SU-DHL-6 (cell line): ENCODE data around the gene LRRTM3.

ENCODE experiments used
- H2AFZ ChIP-seq: fragments of 200-600 bp; sonication (generic); 2 replicates; pipeline ENCODE4 v1.6.1; 2014; ENCODE audit warnings: low read depth, mild to moderate bottlenecking, moderate library complexity, mixed read lengths, antibody characterized with exemption, low read length; ENCODE audit not compliant: severe bottlenecking
- H3F3A ChIP-seq: fragments of 200-600 bp; shearing (Covaris generic); 2 replicates; pipeline ENCODE4 v1.6.0; 2016; ENCODE audit warnings: antibody characterized with exemption, mild to moderate bottlenecking; ENCODE audit not compliant: insufficient read depth
- H3K27ac ChIP-seq: fragments of 200-600 bp; sonication (generic); 2 replicates; pipeline ENCODE4 v1.5.1; 2016; ENCODE audit warnings: low read depth, mild to moderate bottlenecking, low read length, moderate library complexity, mixed read lengths
- H3K27me3 ChIP-seq: fragments of 200-600 bp; sonication (generic), shearing (Covaris generic); 2 replicates; pipeline ENCODE4 v1.6.0; 2014; ENCODE audit warnings: mild to moderate bottlenecking, low read length
- H3K36me3 ChIP-seq: fragments of 200-600 bp; sonication (generic); 2 replicates; pipeline ENCODE4 v1.6.1; 2014; ENCODE audit warnings: mild to moderate bottlenecking, low read length, mixed read lengths
- H3K4me2 ChIP-seq: fragments of 300-600, 200-600 bp; shearing (Covaris generic), sonication (generic); 2 replicates; pipeline ENCODE4 v1.6.0; 2014; ENCODE audit warnings: low read length, low read depth, mild to moderate bottlenecking; ENCODE audit not compliant: poor library complexity, severe bottlenecking
- H3K4me3 ChIP-seq: fragments of 200-600 bp; sonication (generic); 2 replicates; pipeline ENCODE4 v1.5.1; 2014; ENCODE audit warnings: antibody characterized with exemption, low read length, mild to moderate bottlenecking, mixed read lengths; ENCODE audit not compliant: insufficient read depth, poor library complexity, severe bottlenecking
- H3K79me2 ChIP-seq: fragments of 200-600 bp; sonication (generic); 2 replicates; pipeline ENCODE4 v1.6.1; 2014; ENCODE audit warnings: mild to moderate bottlenecking, low read length, moderate library complexity; ENCODE audit not compliant: insufficient read depth
- H3K9ac ChIP-seq: fragments of 200-600 bp; sonication (generic); 2 replicates; pipeline ENCODE4 v1.7.0; 2014; ENCODE audit warnings: mild to moderate bottlenecking, low read length
- H3K9me2 ChIP-seq: fragments of 200-600 bp; sonication (generic); replicated peaks from 2 replicates; pipeline ENCODE4 v1.6.1; 2014; ENCODE audit warnings: low read length; ENCODE audit not compliant: insufficient read depth
- H3K9me3 ChIP-seq: fragments of 200-600 bp; sonication (generic); 2 replicates; pipeline ENCODE4 v1.6.1; 2014; ENCODE audit warnings: low read length, mixed read lengths; ENCODE audit not compliant: insufficient read depth
- H4K20me1 ChIP-seq: fragments of 200-600 bp; sonication (generic); 2 replicates; pipeline ENCODE4 v1.6.1; 2014; ENCODE audit warnings: low read depth, mild to moderate bottlenecking, antibody characterized with exemption, low read length, moderate library complexity, mixed read lengths
- CTCF ChIP-seq: fragments of 200-600 bp; sonication (generic); IDR thresholded peaks from one replicate; pipeline ENCODE4 v1.5.1; 2017; ENCODE audit warnings: antibody characterized with exemption, mild to moderate bottlenecking, low read length, moderate library complexity; ENCODE audit not compliant: insufficient read depth, poor library complexity, severe bottlenecking
- EZH2phosphoT487 ChIP-seq: fragments of 200-600 bp; sonication (generic), shearing (Covaris generic); conservative IDR thresholded peaks from 2 replicates; pipeline ENCODE4 v1.6.1; 2018; ENCODE audit warnings: mild to moderate bottlenecking, antibody characterized with exemption, low read length, moderate library complexity, mixed read lengths

Gene LRRTM3

GRCh38 chr10:67077376-67077775, 151.5 kb downstream of the LRRTM3 start:
- TF ChIP-seq EZH2phosphoT487 = no peak
- TF ChIP-seq CTCF = no peak
- H3K9me3 ChIP-seq = no peaks in the 10 kb centered on the region

GRCh38 chr10:67079126-67079525, 153.3 kb downstream of the LRRTM3 start:
- H3K9me3 ChIP-seq = no peaks in the 10 kb centered on the region
- no peak overlapping the region for H3K4me3 ChIP-seq
- no peak overlapping the region for H3K9ac ChIP-seq
- no peaks in the 10 kb centered on the region for H3K27me3 ChIP-seq
- H3K36me3 ChIP-seq = no peaks in the 10 kb centered on the region
- no peak overlapping the region for H3K4me2 ChIP-seq
- no peak overlapping the region for H3K27ac ChIP-seq
- no peak overlapping the region for H2AFZ ChIP-seq
- no peaks in the 10 kb centered on the region for H3F3A ChIP-seq
- TF ChIP-seq EZH2phosphoT487 (no peak), CTCF (no peak)
- H4K20me1 ChIP-seq = no peaks in the 10 kb centered on the region
- H3K79me2 ChIP-seq = no peaks in the 10 kb centered on the region
- H3K9me2 ChIP-seq = no peaks in the 10 kb centered on the region

More at GRCh38 chr10:67077376-67077775, 151.5 kb downstream of the LRRTM3 start:
- H3K9me2 ChIP-seq = no peaks in the 10 kb centered on the region
- no peaks in the 10 kb centered on the region for H3K27me3 ChIP-seq
- no peak overlapping the region for H3K4me2 ChIP-seq
- no peak overlapping the region for H2AFZ ChIP-seq
- H3F3A ChIP-seq = no peaks in the 10 kb centered on the region
- H3K9ac ChIP-seq = no peak overlapping the region
- no peaks in the 10 kb centered on the region for H3K36me3 ChIP-seq
- H4K20me1 ChIP-seq = no peaks in the 10 kb centered on the region
- no peak overlapping the region for H3K27ac ChIP-seq
- H3K4me3 ChIP-seq = no peak overlapping the region
- no peaks in the 10 kb centered on the region for H3K79me2 ChIP-seq

GRCh38 chr10:67086327-67087134, 160.7 kb downstream of the LRRTM3 start:
- Histone ChIP-seq H3K79me2 (no peaks in the 10 kb centered on the region), H3K36me3 (no peaks in the 10 kb centered on the region), H3K27me3 (no peaks in the 10 kb centered on the region), H4K20me1 (no peaks in the 10 kb centered on the region), H3K9me2 (no peaks in the 10 kb centered on the region), H3K9ac (no peak overlapping the region), H3K4me3 (no peak overlapping the region), H3F3A (no peaks in the 10 kb centered on the region), H3K9me3 (no peaks in the 10 kb centered on the region), H3K27ac (no peak overlapping the region), H2AFZ (no peak overlapping the region), H3K4me2 (no peak overlapping the region)
- TF ChIP-seq EZH2phosphoT487 (no peak), CTCF (no peak)
